D341Med (cell line): Measurements from ENCODE around the gene FAM177B.
"Not testable (repeated sequence)": the region's sequence is repeated elsewhere in the genome, so short reads cannot be mapped to it uniquely, and the experiment has no call there.

Source experiments
- DNase-seq: peaks from one replicate; pipeline ENCODE4 v3.0.0; 2012; ENCODE audit warnings: low spot score

Gene FAM177B

GRCh38 chr1:222741630-222742457 is 4.8 kb downstream of the FAM177B start:
- DNase-seq = not testable (repeated sequence)

DNA sequence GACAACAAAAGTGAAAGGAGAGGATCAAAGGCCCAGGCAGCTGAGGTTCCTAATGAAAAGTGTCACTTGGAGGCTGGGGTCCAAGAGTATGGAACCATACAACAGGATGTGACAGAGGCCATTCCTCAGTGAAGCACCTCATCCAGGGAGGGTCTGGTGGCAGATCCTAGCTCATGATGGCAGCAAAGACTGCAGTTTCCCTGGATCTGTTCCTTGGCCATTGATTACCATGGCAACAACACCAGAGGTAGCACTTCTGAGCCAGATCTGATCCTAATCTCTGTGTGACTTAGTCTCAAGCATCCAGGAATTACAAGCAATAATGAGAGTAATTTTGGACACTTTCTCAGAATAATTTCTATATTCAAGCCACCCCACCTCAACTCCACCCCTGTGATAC is 12.9 kb downstream of the FAM177B start:
- DNase-seq = no peak

GRCh38 chr1:222750651-222751050 is 13.6 kb downstream of the FAM177B start:
- DNase-seq = no peak

- DNase-seq = no peak
Observed at GRCh38 chr1:222751255-222751654, 14.3 kb downstream of the FAM177B start.

DNA sequence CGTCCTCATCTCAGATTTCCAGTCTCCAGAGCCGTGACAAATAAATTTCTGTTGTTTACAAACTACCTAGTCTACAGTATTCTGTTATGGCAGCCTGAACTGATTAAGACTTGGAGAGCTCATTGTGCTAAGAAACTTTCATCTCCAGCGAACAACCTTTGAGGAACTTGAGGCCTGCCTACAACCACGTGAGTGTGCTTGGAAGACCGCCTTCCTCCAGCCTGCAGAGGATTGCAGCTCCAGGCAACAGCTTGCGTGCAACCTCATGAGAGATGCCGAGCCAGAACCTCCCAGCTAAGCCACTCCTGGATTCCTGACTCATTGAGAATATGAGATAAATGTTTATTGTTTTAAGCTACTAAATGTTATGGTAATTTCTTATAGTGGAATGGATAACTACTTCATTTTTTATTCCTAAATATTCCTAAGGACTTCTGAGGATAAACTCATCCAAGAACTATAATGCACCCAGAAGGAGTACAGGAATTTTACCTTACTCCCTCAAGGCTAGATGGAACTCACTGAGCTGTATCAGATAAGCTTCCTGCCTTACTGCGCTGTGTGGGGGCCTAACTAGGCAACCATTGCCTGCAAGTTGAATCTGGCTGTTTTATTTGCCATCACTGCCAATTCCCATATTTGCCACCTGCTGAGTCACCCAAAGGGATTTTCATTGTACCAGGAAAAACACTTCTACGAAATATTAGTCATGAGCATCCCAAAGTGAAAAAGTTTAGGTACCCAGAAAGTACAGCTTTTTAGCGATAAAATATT is 17.6 kb downstream of the FAM177B start:
- no peak for DNase-seq

- no peak for DNase-seq
Observed at GRCh38 chr1:222757646-222758268, 20.8 kb downstream of the FAM177B start.

- no peak for DNase-seq
Observed at GRCh38 chr1:222759451-222760035, 22.5 kb downstream of the FAM177B start.

DNA sequence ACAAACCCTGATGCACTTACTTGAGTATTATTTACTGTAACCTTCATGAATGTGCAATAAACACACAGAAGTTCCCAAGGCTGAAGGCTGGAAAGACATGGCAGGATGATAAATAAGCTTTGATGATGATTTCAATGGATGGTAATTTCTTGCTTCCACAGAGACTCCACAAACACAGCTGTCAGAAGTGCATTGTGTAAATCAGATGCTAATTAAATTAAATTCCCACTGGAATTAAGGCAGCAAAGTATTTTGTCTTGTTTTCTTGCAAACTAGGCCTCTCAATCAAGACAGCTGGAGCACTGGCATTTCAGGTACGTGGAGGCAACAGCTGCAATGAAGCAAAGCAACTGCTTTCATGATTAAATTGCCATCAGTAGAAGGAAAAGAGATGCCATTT is 24.1 kb downstream of the FAM177B start:
- no peak for DNase-seq

DNA sequence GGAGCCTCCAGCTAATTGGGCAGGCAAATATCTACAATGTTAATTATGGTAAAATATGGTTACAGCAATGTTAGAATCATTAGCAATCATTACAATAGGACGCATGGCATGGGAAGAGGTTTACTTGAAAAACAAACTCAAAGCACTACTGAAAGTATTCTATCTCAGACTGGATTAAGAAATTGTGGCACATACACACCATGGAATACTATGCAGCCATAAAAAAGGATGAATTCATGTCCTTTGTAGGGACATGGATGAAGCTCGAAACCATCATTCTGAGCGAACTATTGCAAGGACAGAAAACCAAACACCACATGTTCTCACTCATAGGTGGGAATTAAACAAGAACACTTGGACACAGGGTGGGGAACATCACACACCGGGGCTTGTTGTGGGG is 25.2 kb downstream of the FAM177B start:
- DNase-seq = not testable (repeated sequence)

GRCh38 chr1:222767152-222767571 is 30.2 kb downstream of the FAM177B start:
- no peak for DNase-seq

- no peak for DNase-seq
Observed at GRCh38 chr1:222768592-222768991, 31.6 kb downstream of the FAM177B start.

DNA sequence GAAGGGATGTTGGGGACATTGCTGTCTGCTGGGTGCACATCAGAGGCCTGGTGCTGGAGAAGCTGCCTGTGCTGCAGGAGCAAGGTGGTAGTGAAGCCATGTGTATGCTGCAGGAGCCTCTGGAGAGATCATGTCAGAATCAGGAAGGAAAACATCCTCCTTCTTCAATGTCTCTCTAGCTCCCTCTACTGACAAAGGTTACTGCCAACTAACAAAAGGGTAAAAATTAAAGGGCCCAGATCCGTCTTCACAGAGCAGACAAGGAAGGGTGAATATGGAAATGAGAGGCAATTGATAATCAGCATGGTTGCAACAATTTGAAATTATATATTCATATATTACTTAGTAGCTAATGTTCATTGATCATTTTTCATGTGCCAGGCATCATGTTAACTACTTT is 32.2 kb downstream of the FAM177B start:
- DNase-seq = no peak

- DNase-seq = no peak
Observed at GRCh38 chr1:222769971-222770620, 33.1 kb downstream of the FAM177B start.

DNA sequence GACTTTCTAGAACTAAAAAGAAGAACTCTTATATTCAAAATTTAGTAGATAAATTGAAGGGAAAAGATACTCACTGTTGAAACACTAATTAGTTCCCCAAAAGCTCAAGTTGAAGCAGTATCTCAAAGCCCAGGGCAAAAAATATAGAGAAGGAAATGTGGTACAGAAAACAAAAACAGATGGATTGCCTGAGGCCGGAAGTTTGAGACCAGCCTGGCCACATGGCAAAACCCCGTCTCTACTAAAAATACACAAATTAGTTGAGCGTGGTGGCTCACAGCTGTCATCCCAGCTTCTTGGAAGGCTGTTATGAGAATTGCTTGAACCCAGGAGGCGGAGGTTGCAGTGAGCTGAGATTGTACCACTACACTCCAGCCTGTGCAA is 36.0 kb downstream of the FAM177B start:
- no peak for DNase-seq

GRCh38 chr1:222777463-222777862 is 40.5 kb downstream of the FAM177B start:
- DNase-seq = no peak

GRCh38 chr1:222777977-222778376 is 41.0 kb downstream of the FAM177B start:
- no peak for DNase-seq

GRCh38 chr1:222781251-222781650 is 44.2 kb downstream of the FAM177B start:
- no peak for DNase-seq

GRCh38 chr1:222783051-222783450 is 46.0 kb downstream of the FAM177B start:
- DNase-seq = no peak

DNA sequence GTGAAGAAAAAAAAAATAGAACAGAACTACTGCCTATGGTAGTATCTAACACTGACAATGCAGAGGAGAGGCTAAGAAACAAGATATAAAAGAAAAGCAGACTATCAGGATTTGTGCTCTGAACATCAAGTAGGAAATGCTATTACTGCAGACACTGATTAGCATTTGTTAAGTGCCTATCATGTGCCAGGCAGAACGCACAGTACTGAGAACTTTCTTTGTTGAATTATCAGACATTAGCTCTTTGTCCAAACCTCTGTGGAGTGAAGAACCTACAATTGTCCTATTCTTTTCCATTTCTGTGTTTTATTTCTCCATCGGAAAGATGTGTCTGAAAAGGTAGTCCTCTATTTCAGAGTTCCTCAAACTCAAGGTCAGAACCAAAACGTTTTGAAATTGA is 47.4 kb downstream of the FAM177B start:
- no peak for DNase-seq

- no peak for DNase-seq
Observed at GRCh38 chr1:222784916-222785315, 47.9 kb downstream of the FAM177B start.

DNA sequence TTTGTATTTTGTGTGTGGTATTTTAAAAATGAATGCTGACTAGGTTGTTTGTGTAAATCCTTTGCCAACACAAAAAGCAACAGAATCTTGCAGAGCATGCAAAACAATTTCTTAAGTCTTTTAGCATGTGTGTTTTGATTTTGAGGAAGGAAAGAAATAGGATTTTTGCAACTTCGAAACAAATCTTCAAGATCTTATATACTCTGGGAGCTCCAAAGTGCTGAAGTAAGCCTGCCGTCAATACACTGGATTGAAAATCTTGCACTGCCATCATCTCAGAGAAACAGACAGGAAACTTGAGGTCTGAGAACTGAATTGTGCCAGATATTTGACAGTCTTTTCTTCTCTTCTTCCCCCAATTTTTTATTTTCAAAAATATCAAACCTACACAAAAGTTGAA is 48.5 kb downstream of the FAM177B start:
- no peak for DNase-seq

DNA sequence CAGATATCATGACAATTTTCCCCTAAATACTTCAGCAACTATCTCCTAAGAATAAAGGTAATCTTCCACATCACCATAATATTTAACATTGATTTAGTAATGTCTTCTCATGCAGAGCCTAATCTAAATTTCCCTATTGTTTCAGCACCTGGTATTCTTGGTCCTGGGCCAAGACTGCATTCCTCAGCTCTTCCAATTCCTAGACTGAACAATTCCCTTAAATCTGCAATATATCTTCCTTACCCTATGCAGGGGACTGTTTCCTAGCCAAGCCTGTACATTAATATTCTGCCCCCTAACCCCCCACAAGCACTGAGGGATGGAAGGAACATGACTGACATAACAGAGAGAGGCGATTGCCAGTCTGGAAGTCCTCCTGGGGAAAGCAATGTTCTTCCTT is 49.1 kb downstream of the FAM177B start:
- DNase-seq = no peak
